Activated CD4-positive, alpha-beta memory T cell treated with anti-CD3 and anti-CD28 coated beads for 36 hours (primary cell): ENCODE results near the gene OR2T4. TPM values are rescaled to one million over a fixed set of nuclear protein-coding genes. Genes with fewer than 3 reads are reported as not detected.

ENCODE experiments used
- CTCF ChIA-PET: fragments of 350-600 bp; sonication (Branson Sonifier 250); formaldehyde crosslinking; loops from one replicate; lab custom pipeline; 2021; ENCODE audit warnings: antibody characterized with exemption, inconsistent platforms; lab: Charles Lee
- POLR2A ChIA-PET: fragments of 350-600 bp; sonication (Branson Sonifier 250); formaldehyde crosslinking; loops from one replicate; lab custom pipeline; 2021; ENCODE audit warnings: antibody characterized with exemption; lab: Charles Lee
- DNase-seq: peaks from one replicate; pipeline ENCODE4 v3.0.0-alpha.2; 2020
- H3K27ac Mint-ChIP-seq: one replicate; pipeline ENCODE4 v1.8.0; 2021; ENCODE audit warnings: mixed read lengths
- H3K27me3 Mint-ChIP-seq: one replicate; pipeline ENCODE4 v1.8.0; 2021; ENCODE audit warnings: mixed read lengths
- H3K36me3 Mint-ChIP-seq: one replicate; pipeline ENCODE4 v1.8.0; 2021; ENCODE audit warnings: mixed read lengths
- H3K4me1 Mint-ChIP-seq: one replicate; pipeline ENCODE4 v1.8.0; 2021; ENCODE audit warnings: low read depth, mixed read lengths
- H3K4me3 Mint-ChIP-seq: one replicate; pipeline ENCODE4 v1.8.0; 2021; ENCODE audit warnings: mild to moderate bottlenecking, mixed read lengths
- H3K9me3 Mint-ChIP-seq: one replicate; pipeline ENCODE4 v1.8.0; 2021; ENCODE audit warnings: mixed read lengths
- intact Hi-C: fragments of 100-400 bp; cut with micrococcal nuclease; formaldehyde crosslinking; loops from one replicate; pipeline ENCODE4 v1.15.1; 2023
- total RNA-seq, 2 experiments: library from RNA; stranded (reverse); gene quantifications; one replicate each; pipeline ENCODE4 v1.2.3, GENCODE V29; 2021

OR2T4 gene
- total RNA-seq, 2 experiments from 2014 or later = not detected

DNA sequence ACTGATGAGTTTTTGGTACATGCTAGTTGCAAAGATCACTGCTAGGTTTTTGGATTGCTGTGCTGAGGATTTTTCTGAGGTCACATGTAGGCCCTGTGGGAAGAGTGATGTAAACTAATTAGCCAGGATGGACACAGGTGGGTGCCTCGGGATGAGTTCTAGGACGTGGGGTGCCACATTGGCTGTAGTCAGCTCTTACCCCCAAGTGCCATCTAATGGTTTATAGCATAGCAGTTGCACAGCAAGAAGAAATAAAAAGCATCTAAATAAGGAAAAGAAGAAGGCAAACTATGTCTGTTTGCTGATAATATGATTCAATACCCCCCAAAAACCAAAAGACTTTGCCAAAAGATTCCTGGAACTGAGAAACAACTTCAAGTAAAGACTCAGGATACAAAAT lies 31.6 kb downstream of the OR2T4 start:
- no peaks in the 10 kb centered on the region for H3K4me1 Mint-ChIP-seq
- H3K27me3 Mint-ChIP-seq = peaks cover 21% of the 10 kb centered on the region
- CTCF ChIA-PET = no interaction called here
- POLR2A ChIA-PET = no interaction called here
- H3K9me3 Mint-ChIP-seq = peaks cover 7% of the 10 kb centered on the region
- H3K4me3 Mint-ChIP-seq = no peak overlapping the region
- H3K36me3 Mint-ChIP-seq = peaks cover 3% of the 10 kb centered on the region
- intact Hi-C loops = no loop called here
- no peak for DNase-seq
- no peak overlapping the region for H3K27ac Mint-ChIP-seq

DNA sequence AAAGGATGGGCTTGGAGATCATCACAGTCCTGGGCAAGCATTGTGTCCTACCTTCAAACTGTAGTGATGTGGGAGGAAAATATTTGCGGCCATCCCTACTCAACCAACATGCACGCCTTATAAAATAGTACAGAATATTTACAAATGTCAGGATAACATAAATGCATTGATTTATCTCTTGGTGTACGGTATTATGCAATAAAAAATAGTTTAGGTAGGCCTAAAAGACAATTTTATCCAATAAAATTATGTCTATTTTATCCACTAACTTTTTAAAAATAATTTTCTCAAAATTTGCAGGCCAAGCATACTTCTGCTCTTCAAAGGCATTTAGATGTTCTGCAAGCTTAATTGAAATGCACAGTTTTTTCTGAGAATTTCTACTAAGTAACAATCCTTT lies 41.3 kb downstream of the OR2T4 start, which contains the start of gene OR2T1:
TSS of gene OR2T1 (plus strand) at position 301 of the 400 bp plus-strand sequence. CDS start 3,100 bp downstream, outside the sequence.
- CTCF ChIA-PET = no interaction called here
- H3K4me3 Mint-ChIP-seq = no peak within 1 kb of the TSS
- no peak within 1 kb of the TSS for H3K27ac Mint-ChIP-seq
- intact Hi-C loops = loop anchor here (10.0 kb wide), 1 partner anchor 182 kb away; no protein-coding TSS in a partner anchor
- peaks cover 3% of the 10 kb centered on the region for H3K9me3 Mint-ChIP-seq
- POLR2A ChIA-PET = no interaction called here
- no peaks in the 10 kb centered on the region for H3K27me3 Mint-ChIP-seq
- H3K4me1 Mint-ChIP-seq = no peaks in the 10 kb centered on the region
- DNase-seq = no peak
- no peaks in the 10 kb centered on the region for H3K36me3 Mint-ChIP-seq

DNA sequence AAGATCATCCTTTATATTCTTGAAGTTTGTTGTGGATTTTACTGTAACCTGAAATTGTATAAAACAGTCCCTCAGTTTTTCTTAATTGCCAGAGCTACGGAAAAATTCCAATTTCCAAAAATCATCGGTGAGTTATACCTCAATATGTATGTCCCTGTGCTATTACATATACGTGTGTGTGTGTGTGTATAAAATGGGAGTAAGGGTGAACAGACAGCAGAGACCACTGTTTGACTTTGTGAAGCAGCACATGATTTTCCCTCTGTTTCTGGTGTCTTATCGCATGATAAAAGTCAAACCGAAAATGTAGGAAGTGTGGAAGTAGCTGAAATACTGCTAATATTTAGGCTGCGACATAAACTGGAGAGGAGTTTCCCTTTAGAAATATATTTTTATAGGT lies 42.6 kb downstream of the OR2T4 start:
- DNase-seq = no peak
- H3K27me3 Mint-ChIP-seq = no peaks in the 10 kb centered on the region
- ChIA-PET CTCF (interaction anchor here (0.7 to 1.5 kb wide), 7 partner anchors 10 to 403 kb away, joined by 3 to 5 read pairs (median 4); no protein-coding TSS in a partner anchor), POLR2A (no interaction called here)
- intact Hi-C loops = loop anchor here (1.0 to 10.0 kb wide), 3 partner anchors 181 to 403 kb away; no protein-coding TSS in a partner anchor
- no peaks in the 10 kb centered on the region for H3K4me1 Mint-ChIP-seq
- no peak overlapping the region for H3K4me3 Mint-ChIP-seq
- no peaks in the 10 kb centered on the region for H3K36me3 Mint-ChIP-seq
- peaks cover 3% of the 10 kb centered on the region for H3K9me3 Mint-ChIP-seq
- H3K27ac Mint-ChIP-seq = no peak overlapping the region

DNA sequence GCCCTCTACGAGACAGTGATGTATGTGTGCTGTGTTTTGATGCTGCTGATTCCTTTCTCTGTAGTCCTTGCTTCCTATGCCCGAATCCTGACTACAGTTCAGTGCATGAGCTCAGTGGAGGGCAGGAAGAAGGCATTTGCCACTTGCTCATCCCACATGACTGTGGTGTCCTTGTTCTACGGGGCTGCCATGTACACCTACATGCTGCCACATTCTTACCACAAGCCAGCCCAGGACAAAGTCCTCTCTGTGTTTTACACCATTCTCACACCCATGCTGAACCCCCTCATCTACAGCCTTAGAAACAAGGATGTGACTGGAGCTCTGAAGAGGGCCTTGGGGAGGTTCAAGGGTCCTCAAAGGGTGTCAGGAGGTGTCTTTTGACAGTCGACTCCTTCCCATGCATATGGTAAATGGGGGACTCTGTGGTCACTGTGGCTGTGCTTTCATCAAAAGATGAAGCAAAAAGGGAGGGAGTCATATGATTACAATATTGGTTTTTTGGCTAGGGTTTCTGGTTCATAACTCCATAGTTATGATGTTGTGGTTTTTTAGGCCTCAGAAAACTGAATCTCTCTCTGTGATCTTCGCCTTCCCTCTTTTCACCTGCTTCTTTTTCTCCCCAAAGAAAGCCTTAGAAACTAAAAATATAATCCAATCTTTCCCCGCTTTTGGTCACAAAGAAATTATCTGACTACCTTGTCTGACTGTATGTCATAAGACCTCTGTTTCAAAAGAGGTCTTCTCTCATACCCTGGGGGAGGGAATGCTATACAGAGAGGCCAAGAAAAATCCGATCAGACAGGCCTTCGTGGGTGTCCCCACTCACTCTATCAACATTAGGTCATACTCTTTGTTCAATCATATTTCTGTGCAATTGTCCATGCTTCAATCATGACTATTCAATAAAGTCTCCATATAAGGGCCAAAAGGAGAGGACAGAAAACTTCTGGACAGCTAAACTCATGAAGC lies 45.5 kb downstream of the OR2T4 start:
- Mint-ChIP-seq H3K27ac (no peak overlapping the region), H3K9me3 (peaks cover 15% of the 10 kb centered on the region), H3K4me1 (no peaks in the 10 kb centered on the region), H3K36me3 (no peaks in the 10 kb centered on the region), H3K4me3 (no peak overlapping the region), H3K27me3 (no peaks in the 10 kb centered on the region)
- CTCF ChIA-PET = interaction anchor here (0.6 to 0.7 kb wide), 2 partner anchors 206 to 220 kb away, joined by 3 read pairs; no protein-coding TSS in a partner anchor
- intact Hi-C loops = loop anchor here (10.0 kb wide), 1 partner anchor 178 kb away; no protein-coding TSS in a partner anchor
- no peak for DNase-seq
- POLR2A ChIA-PET = no interaction called here

Other genes with a start within 250 kb of the OR2T4 start
- not detected for gene OR2M5, start 216.5 kb upstream of the OR2T4 start, total RNA-seq
- not detected for gene OR2M2, start 186.8 kb upstream of the OR2T4 start, total RNA-seq
- gene OR2M3, start 164.4 kb upstream of the OR2T4 start, total RNA-seq = not detected
- not detected for gene OR2M4, start 130.2 kb upstream of the OR2T4 start, total RNA-seq
- not detected for gene OR2T33, start 83.7 kb upstream of the OR2T4 start, total RNA-seq
- gene OR2T12, start 58.2 kb upstream of the OR2T4 start, total RNA-seq = not detected
- gene OR2M7, start 37.1 kb upstream of the OR2T4 start, total RNA-seq = not detected
- gene OR14C36, start 12.9 kb upstream of the OR2T4 start, total RNA-seq = not detected
- not detected for gene OR2T6, start 14.1 kb downstream of the OR2T4 start, total RNA-seq
- not detected for gene OR2T1, start 41.4 kb downstream of the OR2T4 start, total RNA-seq
- not detected for gene OR2T2, start 84.0 kb downstream of the OR2T4 start, total RNA-seq
- not detected for gene OR2T3, start 111.7 kb downstream of the OR2T4 start, total RNA-seq
- gene OR2T5, start 126.9 kb downstream of the OR2T4 start, total RNA-seq = not detected
- gene OR2G6, start 146.4 kb downstream of the OR2T4 start, total RNA-seq = not detected
- gene OR2T29, start 201.1 kb downstream of the OR2T4 start, total RNA-seq = not detected
- gene OR2T34, start 213.1 kb downstream of the OR2T4 start, total RNA-seq = not detected
- not detected for gene OR2T10, start 236.0 kb downstream of the OR2T4 start, total RNA-seq